MCF 10A (cell line): ENCODE data around the gene HIF1A. TPM values are rescaled to one million over a fixed set of nuclear protein-coding genes. Genes with fewer than 3 reads are reported as not detected.

Source experiments
- BruUV-seq: library from RNA; stranded (reverse); fragments of 400-500 nt; replicated peaks from 2 replicates; lab custom pipeline; 2021; lab: Mats Ljungman, UMichigan
- CTCF ChIA-PET: fragments of 300-600 bp; sonication (Branson Sonifier 250); formaldehyde crosslinking; extraction: SDS; loops from one replicate; lab custom pipeline; 2021; ENCODE audit warnings: antibody characterized with exemption, inconsistent platforms; lab: Yijun Ruan, JAX
- POLR2A ChIA-PET: fragments of 300-600, 350-650 bp; sonication (Branson Sonifier 250); formaldehyde crosslinking; extraction: SDS; loops from one replicate; lab custom pipeline; 2020; ENCODE audit warnings: antibody characterized with exemption, inconsistent platforms; lab: Yijun Ruan, JAX
- DNase-seq: peaks from one replicate; pipeline ENCODE4 v3.0.0-alpha.2; 2018; ENCODE audit not compliant: unreplicated experiment
- H3K27ac Mint-ChIP-seq: one replicate; pipeline ENCODE4 v1.8.0; 2022; ENCODE audit warnings: mild to moderate bottlenecking, low read depth, mixed read lengths; ENCODE audit not compliant: unreplicated experiment
- H3K27me3 Mint-ChIP-seq: one replicate; pipeline ENCODE4 v1.8.0; 2022; ENCODE audit warnings: mixed read lengths; ENCODE audit not compliant: insufficient read depth, unreplicated experiment
- H3K36me3 Mint-ChIP-seq: one replicate; pipeline ENCODE4 v1.8.0; 2022; ENCODE audit warnings: mild to moderate bottlenecking, moderate library complexity, mixed read lengths; ENCODE audit not compliant: insufficient read depth, unreplicated experiment
- H3K4me1 Mint-ChIP-seq: one replicate; pipeline ENCODE4 v1.8.0; 2022; ENCODE audit warnings: mixed read lengths; ENCODE audit not compliant: insufficient read depth, unreplicated experiment
- H3K4me3 Mint-ChIP-seq: one replicate; pipeline ENCODE4 v1.8.0; 2022; ENCODE audit warnings: mild to moderate bottlenecking, moderate library complexity, mixed read lengths; ENCODE audit not compliant: unreplicated experiment
- H3K9me3 Mint-ChIP-seq: one replicate; pipeline ENCODE4 v1.8.0; 2022; ENCODE audit warnings: mixed read lengths; ENCODE audit not compliant: unreplicated experiment
- CTCF ChIP-seq: fragments of 200-600 bp; IDR thresholded peaks from one replicate; pipeline ENCODE4 v1.8.0; 2022; ENCODE audit warnings: antibody characterized with exemption, mild to moderate bottlenecking; ENCODE audit not compliant: unreplicated experiment
- intact Hi-C: fragments of 100-400 bp; cut with micrococcal nuclease; formaldehyde crosslinking; loops from 2 replicates; pipeline ENCODE4 v1.14.1; 2022
- total RNA-seq: library from RNA; stranded (reverse); gene quantifications from 2 replicates; pipeline ENCODE4 v1.2.3, GENCODE V29; 2022

Gene HIF1A
- total RNA-seq, 1 experiment from 2014 or later = 193 TPM

GRCh38 chr14:61769893-61770292 is 74.6 kb downstream of the HIF1A start:
- intact Hi-C loops = no loop called here
- ChIA-PET CTCF (interaction anchor here (0.7 kb wide), 1 partner anchor 68 kb away, joined by 3 read pairs; no protein-coding TSS in a partner anchor), POLR2A (no interaction called here)
- DNase-seq = no peak
- Mint-ChIP-seq H3K4me1 (peaks cover 15% of the 10 kb centered on the region), H3K27ac (no peak overlapping the region), H3K27me3 (no peaks in the 10 kb centered on the region), H3K9me3 (no peaks in the 10 kb centered on the region), H3K4me3 (no peak overlapping the region), H3K36me3 (peaks cover 79% of the 10 kb centered on the region)
- BruUV-seq = no TSS peak
- TF ChIP-seq CTCF = no peak

- TF ChIP-seq CTCF = no peak
- BruUV-seq = no TSS peak
- Mint-ChIP-seq H3K36me3 (peaks cover 85% of the 10 kb centered on the region), H3K27me3 (no peaks in the 10 kb centered on the region), H3K4me1 (no peaks in the 10 kb centered on the region), H3K27ac (peak overlapping the region; percentile 54), H3K4me3 (no peak overlapping the region), H3K9me3 (no peaks in the 10 kb centered on the region)
- no peak for DNase-seq
- ChIA-PET POLR2A (no interaction called here), CTCF (interaction anchor here (1.3 to 1.6 kb wide), 2 partner anchors 13 to 15 kb away, joined by 3 to 5 read pairs; no protein-coding TSS in a partner anchor)
- intact Hi-C loops = no loop called here
These were observed 79.5 kb downstream of the HIF1A start for GRCh38 chr14:61774861-61775260.

GRCh38 chr14:61780125-61780524 is 84.8 kb downstream of the HIF1A start:
- no peaks in the 10 kb centered on the region for H3K27me3 Mint-ChIP-seq
- intact Hi-C loops = no loop called here
- BruUV-seq = no TSS peak
- ChIA-PET POLR2A (no interaction called here), CTCF (interaction anchor here (0.5 to 1.5 kb wide), 3 partner anchors 18 to 540 kb away, joined by 3 to 4 read pairs (median 3); partner anchors contain the start of gene SNAPC1)
- no peak overlapping the region for H3K4me3 Mint-ChIP-seq
- H3K9me3 Mint-ChIP-seq = no peaks in the 10 kb centered on the region
- H3K4me1 Mint-ChIP-seq = no peaks in the 10 kb centered on the region
- peaks cover 81% of the 10 kb centered on the region for H3K36me3 Mint-ChIP-seq
- peak overlapping the region; percentile 54 for H3K27ac Mint-ChIP-seq
- no peak for TF ChIP-seq CTCF
- DNase-seq = no peak

GRCh38 chr14:61797309-61797708 is 102.0 kb downstream of the HIF1A start:
- ChIA-PET CTCF (interaction anchor here (0.6 to 1.5 kb wide), 3 partner anchors 14 to 342 kb away, joined by 3 to 6 read pairs (median 5); no protein-coding TSS in a partner anchor), POLR2A (no interaction called here)
- DNase-seq = no peak
- no peaks in the 10 kb centered on the region for H3K9me3 Mint-ChIP-seq
- H3K27ac Mint-ChIP-seq = no peak overlapping the region
- no TSS peak for BruUV-seq
- H3K36me3 Mint-ChIP-seq = peaks cover 38% of the 10 kb centered on the region
- H3K4me3 Mint-ChIP-seq = no peak overlapping the region
- intact Hi-C loops = no loop called here
- H3K27me3 Mint-ChIP-seq = no peaks in the 10 kb centered on the region
- no peaks in the 10 kb centered on the region for H3K4me1 Mint-ChIP-seq
- TF ChIP-seq CTCF = no peak

Other genes starting within 250 kb of the HIF1A start
- 18.4 and 21.0 TPM in 2 replicates for gene SNAPC1, start 66.9 kb downstream of the HIF1A start, total RNA-seq
- gene SYT16, start 117.2 kb downstream of the HIF1A start, total RNA-seq = 0.25 TPM in 1 of 2 replicates, not detected in the other